HEK293T (cell line): Measurements from ENCODE around the gene CBX6.

ENCODE experiments used
- ARNT ChIP-seq: fragments of 450-650 bp; IDR thresholded peaks from 2 replicates; pipeline ENCODE4 v1.6.1; 2017; ENCODE audit warnings: mild to moderate bottlenecking
- SP1 ChIP-seq: fragments of 450-650 bp; IDR thresholded peaks from 2 replicates; pipeline ENCODE4 v1.6.1; 2017
- SUZ12 ChIP-seq: fragments of 450-650 bp; IDR thresholded peaks from 2 replicates; pipeline ENCODE4 v1.6.1; 2016; ENCODE audit warnings: mild to moderate bottlenecking
- TARDBP ChIP-seq: fragments of 450-650 bp; IDR thresholded peaks from 2 replicates; pipeline ENCODE4 v1.6.1; 2016

- TF ChIP-seq SUZ12: no peak
- TF ChIP-seq SP1: no peak
- no peak for TF ChIP-seq ARNT
- TF ChIP-seq TARDBP: no peak
Measured at GRCh38 chr22:38881997-38882879, 10.2 kb upstream of the CBX6 start.
